ENCODE results near the gene ATR.

DNA sequence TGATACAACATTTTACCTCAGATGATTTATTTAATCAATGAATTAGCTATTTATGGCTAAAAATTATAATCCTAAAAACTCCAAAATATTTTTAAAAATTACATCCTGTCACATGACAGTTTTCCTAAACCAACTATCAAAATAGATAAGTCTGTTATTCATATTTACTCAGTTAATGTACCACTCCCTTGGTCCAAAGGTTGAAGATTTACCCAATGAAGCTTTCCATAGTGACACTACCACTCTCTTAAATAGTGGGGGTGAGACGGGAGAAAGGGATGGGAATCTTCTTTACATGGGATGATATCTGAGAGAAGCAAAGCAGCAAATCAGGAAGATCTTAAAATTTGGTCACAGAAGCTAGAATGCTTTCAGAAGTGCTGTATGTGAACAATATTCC is 161.2 kb downstream of the ATR start:
- TF ChIP-seq ZNF776 (tag by site-specific recombination; IDR thresholded peaks at IDR 0.05; ENCODE audit: borderline replicate concordance) (no peak), CTCF (tag by site-specific recombination; IDR thresholded peaks at IDR 0.05) (no peak), ZSCAN16 (tag by site-specific recombination; IDR thresholded peaks at IDR 0.05) (no peak), ELK4 (IDR thresholded peaks at IDR 0.05; ENCODE audit: borderline replicate concordance, low read depth, low read length) (no peak), ZNF529 (tag by site-specific recombination; IDR thresholded peaks at IDR 0.05; ENCODE audit: insufficient replicate concordance) (no peak), PBX3 (CRISPR knock-in tag; IDR thresholded peaks at IDR 0.05) (no peak), ZNF670 (tag by site-specific recombination; IDR thresholded peaks at IDR 0.05; ENCODE audit: low read depth) (no peak)

Measured in HEK293 (cell line).